Activated CD8-positive, alpha-beta T cell treated with anti-CD3 and anti-CD28 coated beads for 36 hours (primary cell): ENCODE results near the gene PRSS35. TPM values are rescaled to one million over a fixed set of nuclear protein-coding genes. Genes with fewer than 3 reads are reported as not detected.
"Not testable (repeated sequence)": the region's sequence is repeated elsewhere in the genome, so short reads cannot be mapped to it uniquely, and the experiment has no call there.

Source experiments
- ATAC-seq: fragments of 200-7000 bp; cut with Tn5 transposase; one replicate; pipeline ENCODE4 v1.10.0; 2021; ENCODE audit warnings: mild to moderate bottlenecking, moderate library complexity
- CTCF ChIA-PET: fragments of 350-600 bp; sonication (Branson Sonifier 250); formaldehyde crosslinking; loops from one replicate; lab custom pipeline; 2021; ENCODE audit warnings: antibody characterized with exemption; lab: Charles Lee
- POLR2A ChIA-PET: fragments of 350-600 bp; sonication (Branson Sonifier 250); formaldehyde crosslinking; loops from one replicate; lab custom pipeline; 2021; ENCODE audit warnings: antibody characterized with exemption; lab: Charles Lee
- DNase-seq: peaks from one replicate; pipeline ENCODE4 v3.0.0-alpha.2; 2020
- H3K27ac Mint-ChIP-seq: one replicate; pipeline ENCODE4 v1.8.0; 2021; ENCODE audit warnings: mild to moderate bottlenecking, mixed read lengths
- H3K27me3 Mint-ChIP-seq: one replicate; pipeline ENCODE4 v1.8.0; 2021; ENCODE audit warnings: mixed read lengths
- H3K36me3 Mint-ChIP-seq: one replicate; pipeline ENCODE4 v1.8.0; 2021; ENCODE audit warnings: low read depth, mixed read lengths
- H3K4me1 Mint-ChIP-seq: one replicate; pipeline ENCODE4 v1.8.0; 2021; ENCODE audit warnings: low read depth, mixed read lengths
- H3K4me3 Mint-ChIP-seq: one replicate; pipeline ENCODE4 v1.8.0; 2021; ENCODE audit warnings: mild to moderate bottlenecking, moderate library complexity, mixed read lengths
- H3K9me3 Mint-ChIP-seq: one replicate; pipeline ENCODE4 v1.8.0; 2021; ENCODE audit warnings: mixed read lengths
- intact Hi-C: fragments of 100-400 bp; cut with micrococcal nuclease; formaldehyde crosslinking; loops from one replicate; pipeline ENCODE4 v1.10.0; 2022
- total RNA-seq, 2 experiments: library from RNA; stranded (reverse); gene quantifications; one replicate each; pipeline ENCODE4 v1.2.3, GENCODE V29; 2021
- TF ChIP-seq, protein P1 (sequence below): fragments of 200-600 bp; IDR thresholded peaks from one replicate; pipeline ENCODE4 v1.8.0; 2022; ENCODE audit warnings: antibody characterized with exemption, mild to moderate bottlenecking

The PRSS35 gene
- total RNA-seq, 2 experiments from 2014 or later = not detected

DNA sequence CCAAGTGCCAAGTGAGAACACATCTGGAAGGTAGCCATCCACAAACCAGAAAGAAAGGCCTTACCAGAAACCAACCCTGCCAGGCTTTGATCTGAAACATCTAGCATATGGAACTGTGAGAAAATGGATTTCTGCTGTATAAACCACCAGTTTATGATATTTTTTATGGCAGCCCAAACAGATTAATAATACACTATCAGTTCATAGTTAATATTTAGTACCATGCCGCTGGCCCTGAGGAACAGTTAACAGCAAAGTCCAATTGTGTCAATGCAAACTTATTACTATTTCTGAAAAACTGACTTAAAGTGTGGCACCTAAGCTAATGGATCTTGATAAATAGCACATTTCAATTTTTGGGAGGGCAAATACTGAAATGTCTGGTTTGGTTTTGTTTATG is 35.4 kb upstream of the PRSS35 start:
- Mint-ChIP-seq H3K9me3 (no peaks in the 10 kb centered on the region), H3K4me1 (no peaks in the 10 kb centered on the region), H3K27me3 (no peaks in the 10 kb centered on the region), H3K27ac (no peak overlapping the region), H3K4me3 (no peak overlapping the region), H3K36me3 (no peaks in the 10 kb centered on the region)
- DNase-seq (no peak), ATAC-seq (no peak)
- ChIA-PET CTCF (interaction anchor here (1.7 kb wide), 1 partner anchor 37 kb away, joined by 5 read pairs; no protein-coding TSS in a partner anchor), POLR2A (no interaction called here)
- intact Hi-C loops = no loop called here
- TF ChIP-seq, protein P1, sequence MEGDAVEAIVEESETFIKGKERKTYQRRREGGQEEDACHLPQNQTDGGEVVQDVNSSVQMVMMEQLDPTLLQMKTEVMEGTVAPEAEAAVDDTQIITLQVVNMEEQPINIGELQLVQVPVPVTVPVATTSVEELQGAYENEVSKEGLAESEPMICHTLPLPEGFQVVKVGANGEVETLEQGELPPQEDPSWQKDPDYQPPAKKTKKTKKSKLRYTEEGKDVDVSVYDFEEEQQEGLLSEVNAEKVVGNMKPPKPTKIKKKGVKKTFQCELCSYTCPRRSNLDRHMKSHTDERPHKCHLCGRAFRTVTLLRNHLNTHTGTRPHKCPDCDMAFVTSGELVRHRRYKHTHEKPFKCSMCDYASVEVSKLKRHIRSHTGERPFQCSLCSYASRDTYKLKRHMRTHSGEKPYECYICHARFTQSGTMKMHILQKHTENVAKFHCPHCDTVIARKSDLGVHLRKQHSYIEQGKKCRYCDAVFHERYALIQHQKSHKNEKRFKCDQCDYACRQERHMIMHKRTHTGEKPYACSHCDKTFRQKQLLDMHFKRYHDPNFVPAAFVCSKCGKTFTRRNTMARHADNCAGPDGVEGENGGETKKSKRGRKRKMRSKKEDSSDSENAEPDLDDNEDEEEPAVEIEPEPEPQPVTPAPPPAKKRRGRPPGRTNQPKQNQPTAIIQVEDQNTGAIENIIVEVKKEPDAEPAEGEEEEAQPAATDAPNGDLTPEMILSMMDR = no peak

DNA sequence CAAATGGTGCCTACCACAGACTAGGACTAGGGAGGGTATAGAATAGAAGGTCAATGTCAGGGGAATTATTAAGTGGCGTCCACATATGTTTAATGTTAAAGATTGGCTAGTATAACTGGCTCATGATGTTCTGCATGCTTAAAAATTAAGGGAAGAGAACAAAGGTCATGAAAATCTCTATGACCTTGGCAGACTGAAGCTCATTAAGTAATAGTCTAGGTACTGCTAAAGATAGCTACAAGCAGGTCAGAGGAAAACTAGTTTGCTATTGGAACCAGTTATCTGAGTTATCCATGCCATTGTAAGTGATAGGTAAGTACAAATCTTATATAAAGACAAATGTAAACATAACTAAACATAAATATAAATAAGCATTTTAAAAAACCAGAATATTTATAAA is 32.9 kb upstream of the PRSS35 start:
- CTCF ChIA-PET = no interaction called here
- POLR2A ChIA-PET = no interaction called here
- TF ChIP-seq, protein P1 = no peak
- no peaks in the 10 kb centered on the region for H3K4me1 Mint-ChIP-seq
- DNase-seq (no peak), ATAC-seq (no peak)
- no peaks in the 10 kb centered on the region for H3K27me3 Mint-ChIP-seq
- H3K4me3 Mint-ChIP-seq = no peak overlapping the region
- no peak overlapping the region for H3K27ac Mint-ChIP-seq
- no peaks in the 10 kb centered on the region for H3K9me3 Mint-ChIP-seq
- no peaks in the 10 kb centered on the region for H3K36me3 Mint-ChIP-seq
- intact Hi-C loops = no loop called here

DNA sequence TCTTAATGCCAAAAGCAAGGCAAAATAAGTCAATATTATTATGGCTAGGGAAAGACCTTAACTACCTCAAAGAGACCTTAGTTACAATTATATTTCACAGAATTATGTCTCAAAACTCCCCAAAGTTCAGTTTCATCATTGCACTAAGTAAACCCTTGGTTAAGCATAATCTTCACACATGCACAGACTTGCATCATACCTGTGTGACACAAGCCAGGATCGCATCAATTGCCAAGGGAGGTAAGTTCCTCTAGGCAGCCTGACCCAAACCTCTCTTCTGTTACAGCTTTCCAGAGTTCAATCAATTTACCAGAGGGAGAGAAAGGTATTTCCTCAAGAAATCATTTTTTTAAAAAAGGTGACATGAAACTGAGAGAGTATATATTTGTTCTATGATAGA is 31.9 kb upstream of the PRSS35 start:
- intact Hi-C loops = no loop called here
- DNase-seq (no peak), ATAC-seq (no peak)
- no peak overlapping the region for H3K27ac Mint-ChIP-seq
- H3K36me3 Mint-ChIP-seq = no peaks in the 10 kb centered on the region
- TF ChIP-seq, protein P1 = no peak
- H3K4me1 Mint-ChIP-seq = no peaks in the 10 kb centered on the region
- H3K4me3 Mint-ChIP-seq = no peak overlapping the region
- no peaks in the 10 kb centered on the region for H3K27me3 Mint-ChIP-seq
- POLR2A ChIA-PET = no interaction called here
- no peaks in the 10 kb centered on the region for H3K9me3 Mint-ChIP-seq
- CTCF ChIA-PET = interaction anchor here (2.1 kb wide), 1 partner anchor 34 kb away, joined by 6 read pairs; no protein-coding TSS in a partner anchor

- H3K4me1 Mint-ChIP-seq, DNase-seq, intact Hi-C loops, POLR2A ChIA-PET, H3K36me3 Mint-ChIP-seq, H3K27me3 Mint-ChIP-seq, H3K27ac Mint-ChIP-seq, H3K4me3 Mint-ChIP-seq, ATAC-seq, H3K9me3 Mint-ChIP-seq: not testable (repeated sequence)
- CTCF ChIA-PET = interaction anchor here (2.1 kb wide), 1 partner anchor 33 kb away, joined by 6 read pairs; no protein-coding TSS in a partner anchor
These were observed 30.4 kb upstream of the PRSS35 start for GRCh38 chr6:83481938-83482337.

- ChIA-PET CTCF (no interaction called here), POLR2A (no interaction called here)
- intact Hi-C loops = no loop called here
- H3K4me1 Mint-ChIP-seq = no peaks in the 10 kb centered on the region
- no peaks in the 10 kb centered on the region for H3K36me3 Mint-ChIP-seq
- TF ChIP-seq, protein P1 = no peak
- no peak overlapping the region for H3K27ac Mint-ChIP-seq
- ATAC-seq (no peak), DNase-seq (no peak)
- no peak overlapping the region for H3K4me3 Mint-ChIP-seq
- H3K9me3 Mint-ChIP-seq = no peaks in the 10 kb centered on the region
- H3K27me3 Mint-ChIP-seq = no peaks in the 10 kb centered on the region
These were observed 23.9 kb upstream of the PRSS35 start for GRCh38 chr6:83488448-83488847.

GRCh38 chr6:83488861-83489260 is 23.5 kb upstream of the PRSS35 start:
- no peaks in the 10 kb centered on the region for H3K9me3 Mint-ChIP-seq
- intact Hi-C loops = no loop called here
- TF ChIP-seq, protein P1 = no peak
- no peak overlapping the region for H3K4me3 Mint-ChIP-seq
- ChIA-PET POLR2A (no interaction called here), CTCF (no interaction called here)
- no peak for DNase-seq
- no peaks in the 10 kb centered on the region for H3K4me1 Mint-ChIP-seq
- H3K27me3 Mint-ChIP-seq = no peaks in the 10 kb centered on the region
- ATAC-seq = no peak
- no peaks in the 10 kb centered on the region for H3K36me3 Mint-ChIP-seq
- H3K27ac Mint-ChIP-seq = no peak overlapping the region
